Measurements from ENCODE around the gene CASZ1.

GRCh38 chr1:10789803-10790702 lies 6.4 kb downstream of the CASZ1 start:
- TF ChIP-seq TAF1 (IDR thresholded peaks at IDR 0.05; ENCODE audit: borderline replicate concordance, low read depth, low read length): no peak
- TF ChIP-seq POLR2A (IDR thresholded peaks at IDR 0.05; ENCODE audit: low read depth, low read length): no peak

Measured in GM12892 (cell line).